SK-N-SH (cell line): ENCODE measurements around the gene SON. TPM values are rescaled to one million over a fixed set of nuclear protein-coding genes. Genes with fewer than 3 reads are reported as not detected.

Experiments
- CTCF ChIA-PET: fragments of 300-600, 350-600 bp; formaldehyde crosslinking; extraction: SDS; loops from one replicate; lab custom pipeline; 2021; lab: Yijun Ruan, JAX
- POLR2A ChIA-PET: fragments of 350-600 bp; sonication (Branson Sonifier 250); formaldehyde crosslinking; extraction: SDS; loops from one replicate; lab custom pipeline; 2020; ENCODE audit warnings: antibody characterized with exemption, inconsistent platforms; lab: Yijun Ruan, JAX
- DNase-seq: peaks from one replicate; pipeline ENCODE4 v3.0.0; 2012
- H2AFZ ChIP-seq: fragments of 200-600 bp; sonication (generic); 2 replicates; pipeline ENCODE4 v1.8.1; 2016; ENCODE audit warnings: antibody characterized with exemption, mild to moderate bottlenecking, low read depth
- H3F3A ChIP-seq: fragments of 200-600 bp; sonication (generic); replicated peaks from 2 replicates; pipeline ENCODE3; 2016; ENCODE audit warnings: antibody characterized with exemption, mild to moderate bottlenecking; ENCODE audit not compliant: insufficient read depth
- H3K27ac ChIP-seq, 2 experiments: fragments of 200-500 bp in 1 of 2; fragments of 200-600 bp in 1 of 2; sonication (Bioruptor generic) in 1 of 2; sonication (generic), shearing (Covaris generic) in 1 of 2; 2 replicates each; pipeline versions ENCODE4 v1.5.1 to v1.6.1; 2014 to 2016; ENCODE audit warnings: low read depth in 2 of 2, inconsistent platforms in 1 of 2, low read length in 1 of 2, mild to moderate bottlenecking in 1 of 2, mixed read lengths in 1 of 2
- H3K27me3 ChIP-seq: fragments of 200-600 bp; sonication (generic), shearing (Covaris generic); 2 replicates; pipeline ENCODE4 v1.6.1; 2016; ENCODE audit warnings: mixed run types; ENCODE audit not compliant: insufficient read depth
- H3K36me3 ChIP-seq, 2 experiments: fragments of 200-500 bp in 1 of 2; fragments of 200-600 bp in 1 of 2; sonication (Bioruptor generic) in 1 of 2; sonication (generic) in 1 of 2; replicated peaks in 1 of 2; 2 replicates each; pipeline versions ENCODE3 to v1.5.1; 2014 to 2016; ENCODE audit warnings: low read length in 1 of 2, mild to moderate bottlenecking in 1 of 2; ENCODE audit not compliant: insufficient read depth in 2 of 2, control insufficient read depth in 1 of 2
- H3K4me1 ChIP-seq, 2 experiments: fragments of 200-500 bp in 1 of 2; fragments of 200-600 bp in 1 of 2; sonication (Bioruptor generic) in 1 of 2; sonication (generic), shearing (Covaris generic) in 1 of 2; 2 replicates each; pipeline versions ENCODE4 v1.5.1 to v1.6.1; 2014 to 2016; ENCODE audit warnings: low read depth in 1 of 2, low read length in 1 of 2, mixed run types in 1 of 2; ENCODE audit not compliant: insufficient read depth in 2 of 2, control insufficient read depth in 1 of 2
- H3K4me2 ChIP-seq: fragments of 200-600 bp; sonication (generic), shearing (Covaris generic); 2 replicates; pipeline ENCODE4 v1.6.1; 2017; ENCODE audit warnings: mixed run types
- H3K4me3 ChIP-seq, 2 experiments: fragments of 200-500 bp in 1 of 2; fragments of 200-600 bp in 1 of 2; sonication (Bioruptor generic) in 1 of 2; sonication (generic), shearing (Covaris generic) in 1 of 2; 2 replicates each; pipeline versions ENCODE4 v1.5.1 to v1.8.1; 2014 to 2016; ENCODE audit warnings: low read depth in 2 of 2, inconsistent platforms in 1 of 2, low read length in 1 of 2, mild to moderate bottlenecking in 1 of 2, mixed read lengths in 1 of 2, moderate library complexity in 1 of 2
- H3K79me2 ChIP-seq: fragments of 200-600 bp; sonication (generic); 2 replicates; pipeline ENCODE4 v1.8.1; 2017; ENCODE audit warnings: mild to moderate bottlenecking; ENCODE audit not compliant: insufficient read depth
- H3K9ac ChIP-seq: fragments of 200-600 bp; sonication (generic); 2 replicates; pipeline ENCODE4 v1.6.1; 2017; ENCODE audit warnings: mixed run types
- H3K9me2 ChIP-seq: fragments of 200-600 bp; sonication (generic); 2 replicates; pipeline ENCODE4 v1.6.1; 2017; ENCODE audit warnings: mixed run types
- H3K9me3 ChIP-seq: fragments of 200-600 bp; sonication (generic); 2 replicates; pipeline ENCODE4 v1.6.1; 2017; ENCODE audit warnings: mixed run types, mild to moderate bottlenecking, moderate library complexity
- H4K20me1 ChIP-seq: fragments of 200-600 bp; sonication (generic); 2 replicates; pipeline ENCODE4 v1.6.1; 2017; ENCODE audit warnings: mild to moderate bottlenecking, mixed run types; ENCODE audit not compliant: insufficient read depth
- FOSL2 ChIP-seq: IDR thresholded peaks from 2 replicates; pipeline ENCODE4 v1.4.0; 2012; ENCODE audit warnings: low read depth, mild to moderate bottlenecking, moderate library complexity, borderline replicate concordance
- FOXJ3 ChIP-seq: sonication (generic); formaldehyde crosslinking; IDR thresholded peaks from 2 replicates; pipeline ENCODE4 v1.5.1; 2020; ENCODE audit warnings: mild to moderate bottlenecking, missing genetic modification reagents
- FOXM1 ChIP-seq: IDR thresholded peaks from 2 replicates; pipeline ENCODE4 v1.4.0; 2012; ENCODE audit warnings: low read depth, mild to moderate bottlenecking
- MEF2A ChIP-seq: IDR thresholded peaks from 2 replicates; pipeline ENCODE4 v1.4.0; 2012; ENCODE audit warnings: low read depth, borderline replicate concordance
- MXI1 ChIP-seq: IDR thresholded peaks from 2 replicates; pipeline ENCODE4 v1.6.1; 2012; ENCODE audit warnings: mild to moderate bottlenecking, low read depth, low read length, improper control_type of control experiment
- NFIC ChIP-seq: IDR thresholded peaks from 2 replicates; pipeline ENCODE4 v1.4.0; 2012; ENCODE audit warnings: borderline replicate concordance
- NRF1 ChIP-seq: IDR thresholded peaks from 2 replicates; pipeline ENCODE4 v1.6.1; 2012; ENCODE audit warnings: low read depth, mild to moderate bottlenecking, low read length
- POLR2AphosphoS5 ChIP-seq: IDR thresholded peaks from 2 replicates; pipeline ENCODE4 v1.6.1; 2012; ENCODE audit warnings: low read depth, low read length
- RAD21 ChIP-seq: IDR thresholded peaks from 2 replicates; pipeline ENCODE4 v1.6.1; 2012; ENCODE audit warnings: mild to moderate bottlenecking, low read length
- RXRA ChIP-seq: IDR thresholded peaks from 2 replicates; pipeline ENCODE4 v1.4.0; 2012; ENCODE audit warnings: low read depth, mild to moderate bottlenecking, borderline replicate concordance
- SIN3A ChIP-seq: IDR thresholded peaks from 2 replicates; pipeline ENCODE4 v1.6.1; 2012; ENCODE audit warnings: low read depth, mild to moderate bottlenecking, low read length, moderate library complexity, borderline replicate concordance
- WGBS: methylation state at CpG from one replicate; pipeline ENCODE4 v1.1.6; 2017; ENCODE audit warnings: low lambda C conversion rate; 5-methylcytosine and 5-hydroxymethylcytosine counted together
- polyA plus RNA-seq, 3 experiments: library from polyadenylated mRNA; depleted of rRNA; stranded (reverse); fragments of >200 nt; gene quantifications; 2 replicates each; pipeline ENCODE4 v1.2.3, GENCODE V29; 2012
- TF ChIP-seq, protein P1 (sequence below): IDR thresholded peaks from 2 replicates; pipeline ENCODE4 v1.4.0; 2012; ENCODE audit warnings: low read depth, borderline replicate concordance
- TF ChIP-seq, protein P2 (sequence below): fragments of 200-600 bp; sonication (generic); IDR thresholded peaks from 2 replicates; pipeline ENCODE4 v1.6.1; 2017; ENCODE audit warnings: antibody characterized with exemption, mild to moderate bottlenecking, moderate library complexity
- TF ChIP-seq, protein P3 (sequence below): IDR thresholded peaks from 2 replicates; pipeline ENCODE4; 2012

The SON gene
- polyA plus RNA-seq, 1 of the 3 experiments (the other 2 are of a cell fraction) = 45.9 TPM

DNA sequence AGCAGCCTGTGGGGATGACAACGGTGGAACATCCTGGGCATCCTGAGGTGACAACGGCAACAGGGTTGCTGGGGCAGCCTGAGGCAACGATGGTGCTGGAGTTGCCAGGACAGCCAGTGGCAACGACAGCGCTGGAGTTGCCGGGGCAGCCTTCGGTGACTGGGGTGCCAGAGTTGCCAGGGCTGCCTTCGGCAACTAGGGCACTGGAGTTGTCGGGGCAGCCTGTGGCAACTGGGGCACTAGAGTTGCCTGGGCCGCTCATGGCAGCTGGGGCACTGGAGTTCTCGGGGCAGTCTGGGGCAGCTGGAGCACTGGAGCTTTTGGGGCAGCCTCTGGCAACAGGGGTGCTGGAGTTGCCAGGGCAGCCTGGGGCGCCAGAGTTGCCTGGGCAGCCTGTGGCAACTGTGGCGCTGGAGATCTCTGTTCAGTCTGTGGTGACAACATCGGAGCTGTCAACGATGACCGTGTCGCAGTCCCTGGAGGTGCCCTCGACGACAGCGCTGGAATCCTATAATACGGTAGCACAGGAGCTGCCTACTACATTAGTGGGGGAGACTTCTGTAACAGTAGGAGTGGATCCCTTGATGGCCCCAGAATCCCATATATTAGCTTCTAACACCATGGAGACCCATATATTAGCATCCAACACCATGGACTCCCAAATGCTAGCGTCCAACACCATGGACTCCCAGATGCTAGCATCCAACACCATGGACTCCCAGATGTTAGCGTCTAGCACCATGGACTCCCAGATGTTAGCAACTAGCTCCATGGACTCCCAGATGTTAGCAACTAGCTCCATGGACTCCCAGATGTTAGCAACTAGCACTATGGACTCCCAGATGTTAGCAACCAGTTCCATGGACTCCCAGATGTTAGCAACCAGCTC lies 8.2 kb downstream of the SON start:
- Histone ChIP-seq H4K20me1 (peaks cover 97% of the 10 kb centered on the region), H3K4me3 (no peak overlapping the region), H3K9ac (no peak overlapping the region), H3K27ac (no peak overlapping the region), H3K9me3 (no peaks in the 10 kb centered on the region), H3K79me2 (peaks cover 99% of the 10 kb centered on the region), H3K4me1 (peaks cover 2% of the 10 kb centered on the region in 2 experiments; a peak in 3 of 4 replicates), H3K9me2 (no peaks in the 10 kb centered on the region), H2AFZ (no peak overlapping the region), H3F3A (peaks cover 11% of the 10 kb centered on the region), H3K36me3 (peaks cover 87 to 91% of the 10 kb centered on the region in 2 experiments), H3K27me3 (no peaks in the 10 kb centered on the region), H3K4me2 (no peak overlapping the region)
- ChIA-PET CTCF (no interaction called here), POLR2A (interaction anchor here (0.5 to 1.6 kb wide), 2 partner anchors 9 to 42 kb away, joined by 4 to 5 read pairs; partner anchors contain the start of genes GART and SON)
- no peak for DNase-seq
- TF ChIP-seq MXI1 = no peak
- TF ChIP-seq, protein P1, sequence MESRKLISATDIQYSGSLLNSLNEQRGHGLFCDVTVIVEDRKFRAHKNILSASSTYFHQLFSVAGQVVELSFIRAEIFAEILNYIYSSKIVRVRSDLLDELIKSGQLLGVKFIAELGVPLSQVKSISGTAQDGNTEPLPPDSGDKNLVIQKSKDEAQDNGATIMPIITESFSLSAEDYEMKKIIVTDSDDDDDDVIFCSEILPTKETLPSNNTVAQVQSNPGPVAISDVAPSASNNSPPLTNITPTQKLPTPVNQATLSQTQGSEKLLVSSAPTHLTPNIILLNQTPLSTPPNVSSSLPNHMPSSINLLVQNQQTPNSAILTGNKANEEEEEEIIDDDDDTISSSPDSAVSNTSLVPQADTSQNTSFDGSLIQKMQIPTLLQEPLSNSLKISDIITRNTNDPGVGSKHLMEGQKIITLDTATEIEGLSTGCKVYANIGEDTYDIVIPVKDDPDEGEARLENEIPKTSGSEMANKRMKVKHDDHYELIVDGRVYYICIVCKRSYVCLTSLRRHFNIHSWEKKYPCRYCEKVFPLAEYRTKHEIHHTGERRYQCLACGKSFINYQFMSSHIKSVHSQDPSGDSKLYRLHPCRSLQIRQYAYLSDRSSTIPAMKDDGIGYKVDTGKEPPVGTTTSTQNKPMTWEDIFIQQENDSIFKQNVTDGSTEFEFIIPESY = no peak
- TF ChIP-seq RXRA = no peak
- TF ChIP-seq, protein P2, sequence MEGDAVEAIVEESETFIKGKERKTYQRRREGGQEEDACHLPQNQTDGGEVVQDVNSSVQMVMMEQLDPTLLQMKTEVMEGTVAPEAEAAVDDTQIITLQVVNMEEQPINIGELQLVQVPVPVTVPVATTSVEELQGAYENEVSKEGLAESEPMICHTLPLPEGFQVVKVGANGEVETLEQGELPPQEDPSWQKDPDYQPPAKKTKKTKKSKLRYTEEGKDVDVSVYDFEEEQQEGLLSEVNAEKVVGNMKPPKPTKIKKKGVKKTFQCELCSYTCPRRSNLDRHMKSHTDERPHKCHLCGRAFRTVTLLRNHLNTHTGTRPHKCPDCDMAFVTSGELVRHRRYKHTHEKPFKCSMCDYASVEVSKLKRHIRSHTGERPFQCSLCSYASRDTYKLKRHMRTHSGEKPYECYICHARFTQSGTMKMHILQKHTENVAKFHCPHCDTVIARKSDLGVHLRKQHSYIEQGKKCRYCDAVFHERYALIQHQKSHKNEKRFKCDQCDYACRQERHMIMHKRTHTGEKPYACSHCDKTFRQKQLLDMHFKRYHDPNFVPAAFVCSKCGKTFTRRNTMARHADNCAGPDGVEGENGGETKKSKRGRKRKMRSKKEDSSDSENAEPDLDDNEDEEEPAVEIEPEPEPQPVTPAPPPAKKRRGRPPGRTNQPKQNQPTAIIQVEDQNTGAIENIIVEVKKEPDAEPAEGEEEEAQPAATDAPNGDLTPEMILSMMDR = no peak
- TF ChIP-seq RAD21 = no peak
- no peak for TF ChIP-seq MEF2A
- TF ChIP-seq, protein P3, sequence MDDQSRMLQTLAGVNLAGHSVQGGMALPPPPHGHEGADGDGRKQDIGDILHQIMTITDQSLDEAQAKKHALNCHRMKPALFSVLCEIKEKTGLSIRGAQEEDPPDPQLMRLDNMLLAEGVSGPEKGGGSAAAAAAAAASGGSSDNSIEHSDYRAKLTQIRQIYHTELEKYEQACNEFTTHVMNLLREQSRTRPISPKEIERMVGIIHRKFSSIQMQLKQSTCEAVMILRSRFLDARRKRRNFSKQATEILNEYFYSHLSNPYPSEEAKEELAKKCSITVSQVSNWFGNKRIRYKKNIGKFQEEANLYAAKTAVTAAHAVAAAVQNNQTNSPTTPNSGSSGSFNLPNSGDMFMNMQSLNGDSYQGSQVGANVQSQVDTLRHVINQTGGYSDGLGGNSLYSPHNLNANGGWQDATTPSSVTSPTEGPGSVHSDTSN = no peak
- no peak for TF ChIP-seq NRF1
- TF ChIP-seq POLR2AphosphoS5 = no peak
- no peak for TF ChIP-seq FOXJ3 (CRISPR knock-in tag)
- TF ChIP-seq SIN3A = no peak
- TF ChIP-seq FOSL2 = no peak
- no peak for TF ChIP-seq FOXM1
- no peak for TF ChIP-seq NFIC
- WGBS = 100% methylated on average over 21 of the region's 23 CpGs
